Mesendoderm (in vitro differentiated cells): ENCODE data around the gene BACE1.

Source experiments
- DNase-seq: peaks from one replicate; pipeline ENCODE4 v3.0.0; 2013
- H2AK5ac ChIP-seq: 2 replicates; pipeline ENCODE4 v1.6.1; 2013; ENCODE audit warnings: low read length, inconsistent platforms
- H2BK120ac ChIP-seq: 2 replicates; pipeline ENCODE4 v1.6.1; 2013; ENCODE audit warnings: low read depth, mild to moderate bottlenecking, low read length, moderate library complexity, mixed read lengths
- H2BK15ac ChIP-seq: replicated peaks from 2 replicates; pipeline ENCODE4 v1.6.1; 2013; ENCODE audit warnings: low read depth, mild to moderate bottlenecking, moderate library complexity
- H2BK5ac ChIP-seq: 2 replicates; pipeline ENCODE4 v1.6.1; 2013; ENCODE audit warnings: low read length, inconsistent platforms
- H3K18ac ChIP-seq: 2 replicates; pipeline ENCODE4 v1.6.1; 2013; ENCODE audit warnings: mild to moderate bottlenecking, low read length, mixed read lengths
- H3K23ac ChIP-seq: one replicate; pipeline ENCODE4 v1.6.1; 2013; ENCODE audit warnings: low read length
- H3K27ac ChIP-seq: 2 replicates; pipeline ENCODE4 v1.5.1; 2013; ENCODE audit warnings: low read depth, mild to moderate bottlenecking, inconsistent platforms, low read length, moderate library complexity
- H3K27me3 ChIP-seq: 2 replicates; pipeline ENCODE4 v1.6.1; 2013; ENCODE audit warnings: low read length, control low read depth, mild to moderate bottlenecking, inconsistent platforms; ENCODE audit not compliant: insufficient read depth, poor library complexity
- H3K36me3 ChIP-seq: 2 replicates; pipeline ENCODE4 v1.6.1; 2013; ENCODE audit warnings: low read length, inconsistent platforms; ENCODE audit not compliant: control insufficient read depth, insufficient read depth
- H3K4ac ChIP-seq: one replicate; pipeline ENCODE4 v1.6.1; 2013; ENCODE audit warnings: low read depth, mild to moderate bottlenecking, low read length, moderate library complexity
- H3K4me1 ChIP-seq: 2 replicates; pipeline ENCODE4 v1.6.1; 2013; ENCODE audit warnings: low read depth, low read length, inconsistent platforms; ENCODE audit not compliant: control insufficient read depth
- H3K4me2 ChIP-seq: 2 replicates; pipeline ENCODE4 v1.6.1; 2013; ENCODE audit warnings: low read length
- H3K4me3 ChIP-seq: 2 replicates; pipeline ENCODE4 v1.5.1; 2013; ENCODE audit warnings: mild to moderate bottlenecking, low read length
- H3K56ac ChIP-seq: one replicate; pipeline ENCODE4 v1.6.1; 2013; ENCODE audit warnings: low read length
- H3K79me1 ChIP-seq: 2 replicates; pipeline ENCODE4 v1.6.1; 2013; ENCODE audit warnings: low read length, inconsistent platforms
- H3K79me2 ChIP-seq: 2 replicates; pipeline ENCODE4 v1.6.1; 2013; ENCODE audit warnings: mild to moderate bottlenecking, low read length; ENCODE audit not compliant: control insufficient read depth, insufficient read depth
- H3K9ac ChIP-seq: 2 replicates; pipeline ENCODE4 v1.6.1; 2013; ENCODE audit warnings: low read length, inconsistent platforms
- H4K5ac ChIP-seq: one replicate; pipeline ENCODE4 v1.6.1; 2013; ENCODE audit warnings: low read length
- H4K8ac ChIP-seq: one replicate; pipeline ENCODE4 v1.6.1; 2013; ENCODE audit warnings: low read depth, mild to moderate bottlenecking, control low read depth, low read length, moderate library complexity
- WGBS: extraction: QIAGEN DNeasy Blood & Tissue Kit; methylation state at CpG from one replicate; pipeline ENCODE4 v1.1.7; 2013; ENCODE audit warnings: low lambda C conversion rate, missing lambda C conversion rate; ENCODE audit not compliant: insufficient coverage; ENCODE audit errors: extremely low coverage; 5-methylcytosine and 5-hydroxymethylcytosine counted together

The BACE1 gene

GRCh38 chr11:117314840-117315239 is 1.2 kb downstream of the BACE1 start:
- H3K27me3 ChIP-seq = no peaks in the 10 kb centered on the region
- H3K4me1 ChIP-seq = peaks cover 8% of the 10 kb centered on the region
- peak; percentile 47 for DNase-seq

GRCh38 chr11:117313828-117314768 is 2.0 kb downstream of the BACE1 start:
- DNase-seq = no peak
- peak overlapping the region; percentile 27 for H3K4me2 ChIP-seq
- no peak overlapping the region for H3K4ac ChIP-seq
- H3K18ac ChIP-seq = no peak overlapping the region
- no peaks in the 10 kb centered on the region for H3K36me3 ChIP-seq
- H3K79me2 ChIP-seq = no peaks in the 10 kb centered on the region
- no peak overlapping the region for H3K27ac ChIP-seq
- peak overlapping the region; percentile 86 for H3K56ac ChIP-seq
- no CpG with 5 or more reads among the region's 14 CpGs for WGBS
- peak overlapping the region; percentile 53 for H2AK5ac ChIP-seq
- H2BK5ac ChIP-seq = peak overlapping the region; percentile 52
- H3K4me3 ChIP-seq = no peak overlapping the region
- no peak overlapping the region for H2BK120ac ChIP-seq
- peaks cover 8% of the 10 kb centered on the region for H3K4me1 ChIP-seq
- H2BK15ac ChIP-seq = no peak overlapping the region
- H4K8ac ChIP-seq = no peak overlapping the region
- peak overlapping the region; percentile 67 for H3K9ac ChIP-seq
- H3K23ac ChIP-seq = peak overlapping the region; percentile 3
- no peaks in the 10 kb centered on the region for H3K27me3 ChIP-seq
- H3K79me1 ChIP-seq = no peaks in the 10 kb centered on the region
- no peak overlapping the region for H4K5ac ChIP-seq

More at GRCh38 chr11:117314840-117315239, 1.2 kb downstream of the BACE1 start:
- no CpG with 5 or more reads among the region's 10 CpGs for WGBS
- Histone ChIP-seq H3K56ac (peak overlapping the region; percentile 86), H3K27ac (no peak overlapping the region), H4K5ac (no peak overlapping the region), H3K23ac (no peak overlapping the region), H3K18ac (no peak overlapping the region), H4K8ac (no peak overlapping the region), H3K9ac (peak overlapping the region; percentile 79), H3K79me1 (no peaks in the 10 kb centered on the region), H3K4me3 (peak overlapping the region; percentile 12), H3K79me2 (no peaks in the 10 kb centered on the region), H2BK15ac (no peak overlapping the region), H2AK5ac (no peak overlapping the region), H2BK120ac (no peak overlapping the region), H3K4ac (no peak overlapping the region), H2BK5ac (no peak overlapping the region), H3K36me3 (no peaks in the 10 kb centered on the region), H3K4me2 (peak overlapping the region; percentile 89)

- no peak overlapping the region for H3K18ac ChIP-seq
- no peaks in the 10 kb centered on the region for H3K36me3 ChIP-seq
- no peak overlapping the region for H3K56ac ChIP-seq
- no peak overlapping the region for H4K5ac ChIP-seq
- H3K4ac ChIP-seq = no peak overlapping the region
- H3K23ac ChIP-seq = no peak overlapping the region
- H3K4me2 ChIP-seq = no peak overlapping the region
- H4K8ac ChIP-seq = no peak overlapping the region
- DNase-seq = no peak
- H2BK5ac ChIP-seq = no peak overlapping the region
- no peak overlapping the region for H3K27ac ChIP-seq
- H2BK15ac ChIP-seq = no peak overlapping the region
- H3K9ac ChIP-seq = no peak overlapping the region
- no peak overlapping the region for H3K4me3 ChIP-seq
- H3K4me1 ChIP-seq = peaks cover 8% of the 10 kb centered on the region
- no peaks in the 10 kb centered on the region for H3K27me3 ChIP-seq
- H3K79me2 ChIP-seq = no peaks in the 10 kb centered on the region
- no CpG with 5 or more reads among the region's 5 CpGs for whole genome bisulfite sequencing
- no peak overlapping the region for H2AK5ac ChIP-seq
- H3K79me1 ChIP-seq = no peaks in the 10 kb centered on the region
- H2BK120ac ChIP-seq = no peak overlapping the region
Measured at GRCh38 chr11:117313091-117313490, 3.0 kb downstream of the BACE1 start.

- H2BK5ac ChIP-seq = no peak overlapping the region
- no peak overlapping the region for H3K23ac ChIP-seq
- no peaks in the 10 kb centered on the region for H3K79me1 ChIP-seq
- H3K4me2 ChIP-seq = no peak overlapping the region
- no peak overlapping the region for H2BK120ac ChIP-seq
- H3K27me3 ChIP-seq = no peaks in the 10 kb centered on the region
- no peak overlapping the region for H3K9ac ChIP-seq
- no peak overlapping the region for H3K4me3 ChIP-seq
- no CpG with 5 or more reads among the region's 7 CpGs for WGBS
- H4K8ac ChIP-seq = no peak overlapping the region
- H3K36me3 ChIP-seq = no peaks in the 10 kb centered on the region
- no peak overlapping the region for H3K27ac ChIP-seq
- H2BK15ac ChIP-seq = no peak overlapping the region
- H3K4me1 ChIP-seq = peaks cover 5% of the 10 kb centered on the region
- H3K18ac ChIP-seq = no peak overlapping the region
- no peaks in the 10 kb centered on the region for H3K79me2 ChIP-seq
- H3K4ac ChIP-seq = no peak overlapping the region
- H3K56ac ChIP-seq = no peak overlapping the region
- H2AK5ac ChIP-seq = no peak overlapping the region
- no peak for DNase-seq
- H4K5ac ChIP-seq = no peak overlapping the region
Measured at GRCh38 chr11:117309310-117309709, 6.7 kb downstream of the BACE1 start.

GRCh38 chr11:117305145-117305544 is 10.9 kb downstream of the BACE1 start:
- no peak overlapping the region for H3K4ac ChIP-seq
- H3K56ac ChIP-seq = no peak overlapping the region
- no peak overlapping the region for H4K8ac ChIP-seq
- no peak overlapping the region for H3K23ac ChIP-seq
- H3K27me3 ChIP-seq = no peaks in the 10 kb centered on the region
- H3K4me2 ChIP-seq = no peak overlapping the region
- no peak overlapping the region for H3K18ac ChIP-seq
- H3K36me3 ChIP-seq = no peaks in the 10 kb centered on the region
- WGBS = no CpG with 5 or more reads among the region's 3 CpGs
- H3K4me3 ChIP-seq = no peak overlapping the region
- H2BK5ac ChIP-seq = no peak overlapping the region
- no peak overlapping the region for H2BK120ac ChIP-seq
- H3K79me1 ChIP-seq = no peaks in the 10 kb centered on the region
- H2AK5ac ChIP-seq = no peak overlapping the region
- H4K5ac ChIP-seq = no peak overlapping the region
- no peaks in the 10 kb centered on the region for H3K79me2 ChIP-seq
- no peak overlapping the region for H3K9ac ChIP-seq
- peaks cover 12% of the 10 kb centered on the region for H3K4me1 ChIP-seq
- H3K27ac ChIP-seq = no peak overlapping the region
- H2BK15ac ChIP-seq = no peak overlapping the region
- DNase-seq = no peak
